HepG2 (cell line): ENCODE results near the gene KIF22. TPM values are rescaled to one million over a fixed set of nuclear protein-coding genes. Genes with fewer than 3 reads are reported as not detected.

Source experiments
- ATF2 ChIP-seq: sonication (generic); formaldehyde crosslinking; IDR thresholded peaks from 2 replicates; pipeline ENCODE4 v1.4.0; 2020; ENCODE audit warnings: missing genetic modification reagents
- DMTF1 ChIP-seq: sonication (generic); formaldehyde crosslinking; IDR thresholded peaks from 2 replicates; pipeline ENCODE4 v1.4.0; 2020; ENCODE audit warnings: mild to moderate bottlenecking, missing genetic modification reagents
- FOXO1 ChIP-seq: sonication (generic); formaldehyde crosslinking; IDR thresholded peaks from 2 replicates; pipeline ENCODE4 v1.4.0; 2020; ENCODE audit warnings: missing genetic modification reagents
- MZF1 ChIP-seq: sonication (generic); formaldehyde crosslinking; IDR thresholded peaks from 2 replicates; pipeline ENCODE4 v1.8.1; 2023; ENCODE audit warnings: mild to moderate bottlenecking, missing genetic modification reagents, borderline replicate concordance
- NPAS2 ChIP-seq: sonication (generic); formaldehyde crosslinking; IDR thresholded peaks from 2 replicates; pipeline ENCODE4 v1.8.0; 2022; ENCODE audit warnings: mild to moderate bottlenecking, missing genetic modification reagents, borderline replicate concordance
- PRDM15 ChIP-seq: sonication (generic); formaldehyde crosslinking; IDR thresholded peaks from 2 replicates; pipeline ENCODE4 v1.4.0; 2020; ENCODE audit warnings: missing genetic modification reagents
- RBFOX2 ChIP-seq: fragments of 200-400 bp; formaldehyde crosslinking; IDR thresholded peaks from 2 replicates; pipeline ENCODE4 v1.6.1; 2017; ENCODE audit warnings: low read depth, mild to moderate bottlenecking, low read length
- RFXAP ChIP-seq: sonication (generic); formaldehyde crosslinking; IDR thresholded peaks from 2 replicates; pipeline ENCODE4 v1.4.0; 2020; ENCODE audit warnings: missing genetic modification reagents, borderline replicate concordance
- ZBTB33 ChIP-seq: sonication (generic); formaldehyde crosslinking; IDR thresholded peaks from 2 replicates; pipeline ENCODE4 v1.4.0; 2020; ENCODE audit warnings: missing genetic modification reagents
- ZNF34 ChIP-seq: sonication (generic); formaldehyde crosslinking; IDR thresholded peaks from 2 replicates; pipeline ENCODE4 v1.4.0; 2020; ENCODE audit warnings: mild to moderate bottlenecking, missing genetic modification reagents, borderline replicate concordance
- ZNF639 ChIP-seq: conservative IDR thresholded peaks from 2 replicates; pipeline ENCODE4 v1.6.1; 2018; ENCODE audit warnings: missing genetic modification reagents
- polyA plus RNA-seq, 8 experiments: library from polyadenylated mRNA; depleted of rRNA in 3 of 8; stranded (reverse) in 7 of 8; unstranded in 1 of 8; fragments of >200 nt; fragmentation: Illumina TruSeq in 4 of 8; extraction: Trizol in 4 of 8; gene quantifications; 2 replicates each; pipeline versions ENCODE4 v1.2.1 to v1.2.3, GENCODE V29; 2011 to 2016; ENCODE audit warnings: low read depth in 4 of 8, missing spikeins in 1 of 8, mixed read lengths in 1 of 8; ENCODE audit not compliant: insufficient read depth in 1 of 8
- total RNA-seq, 5 experiments: library from RNA; depleted of rRNA; stranded (reverse); fragments of >200 nt; fragmentation: Illumina TruSeq; extraction: Trizol; gene quantifications; 2 replicates each; pipeline ENCODE4 v1.2.3, GENCODE V29; 2016; ENCODE audit warnings: low read depth in 1 of 5

The KIF22 gene
- total and polyA plus RNA-seq, 2 of the 13 experiments (the other 11 are each of a cell fraction or from before 2014, with no cell fraction given) = 95.8 to 118 TPM

GRCh38 chr16:29790183-29790948 is at the start of gene KIF22 (continued):
- TF ChIP-seq MZF1 (CRISPR knock-in tag) (no peak; the same call in 1 of the 2 replicates), ZNF34 (CRISPR knock-in tag) (no peak), NPAS2 (CRISPR knock-in tag) (no peak), ATF2 (CRISPR knock-in tag) (peak; percentile 88), PRDM15 (CRISPR knock-in tag) (peak; percentile 60; the same call in 1 of the 2 replicates), FOXO1 (CRISPR knock-in tag) (0 out of 2 replicates have a peak, but pooled peaks have one; percentile 60), RFXAP (CRISPR knock-in tag) (peak; percentile 84; the same call in 1 of the 2 replicates), DMTF1 (no peak), ZNF639 (peak; percentile 74), RBFOX2 (peak; percentile 97), ZBTB33 (CRISPR knock-in tag) (peak; percentile 47)
